H1 (cell line): ENCODE measurements around the gene TM9SF1. TPM values are rescaled to one million over a fixed set of nuclear protein-coding genes. Genes with fewer than 3 reads are reported as not detected.

ENCODE experiments used
- CTCF ChIP-seq, 3 experiments: IDR thresholded peaks; 1 replicate in 2 of 3; 2 replicates in 1 of 3; pipeline versions ENCODE4 v1.5.1 to v1.6.1; 2011; ENCODE audit warnings: low read length in 3 of 3, mild to moderate bottlenecking in 3 of 3, inconsistent platforms in 2 of 3, low read depth in 1 of 3, moderate library complexity in 1 of 3; ENCODE audit not compliant: insufficient read depth in 1 of 3; ENCODE audit errors: control extremely low read depth in 1 of 3
- GABPA ChIP-seq: IDR thresholded peaks from 2 replicates; pipeline ENCODE4 v1.6.1; 2011; ENCODE audit warnings: mild to moderate bottlenecking, low read length, moderate library complexity, borderline replicate concordance; ENCODE audit not compliant: insufficient read depth
- KDM4A ChIP-seq: IDR thresholded peaks from one replicate; pipeline ENCODE4 v1.7.1; 2012; ENCODE audit warnings: low read depth, mild to moderate bottlenecking, moderate library complexity, low read length, inconsistent platforms; ENCODE audit not compliant: severe bottlenecking
- TAF7 ChIP-seq: optimal IDR thresholded peaks from 2 replicates; pipeline ENCODE3; 2011; ENCODE audit warnings: low read depth, mild to moderate bottlenecking, inconsistent platforms, low read length, moderate library complexity, borderline replicate concordance
- USF2 ChIP-seq: IDR thresholded peaks from 2 replicates; pipeline ENCODE4 v1.6.1; 2011; ENCODE audit warnings: low read length, improper control_type of control experiment
- polyA plus RNA-seq, 7 experiments: library from polyadenylated mRNA; depleted of rRNA in 3 of 7; stranded (reverse) in 5 of 7; unstranded in 2 of 7; fragments of >200 nt in 5 of 7; fragments of 200-250 nt in 2 of 7; gene quantifications; 1 replicate in 5 of 7; 2 replicates in 1 of 7; 4 replicates in 1 of 7; pipeline versions ENCODE4 v1.2.1 to v1.2.3, GENCODE V29; 2011 to 2013; ENCODE audit warnings: missing spikeins in 2 of 7, mixed read lengths in 2 of 7
- total RNA-seq: library from RNA; stranded (reverse); fragmentation: NEBNext Ultra II Directional; extraction: Animal tissue kit (Norgen Biotek cat#: 25700); gene quantifications from 2 replicates; pipeline ENCODE4 v1.2.1, GENCODE V29; 2021

Gene TM9SF1
- total and polyA plus RNA-seq, 2 of the 8 experiments (the other 6 are each of a cell fraction or from before 2014, with no cell fraction given) = 22.2 to 29.2 TPM

GRCh38 chr14:24195186-24196070 is at the start of gene TM9SF1 (continued):
- TF ChIP-seq CTCF (IDR thresholded peaks at IDR 0.05; ENCODE audit: control extremely low read depth in 1 of 3, insufficient read depth in 1 of 3, low read depth in 1 of 3, low read length in 3 of 3) (peak in 1 of 3 experiments; percentile 8; a peak in 1 of 4 replicates), GABPA (peak; percentile 50; the same call in 1 of the 2 replicates), KDM4A (peak; percentile 35), USF2 (0 out of 2 replicates have a peak, but pooled peaks have one; percentile 21), TAF7 (peak; percentile 65)
